Measurements from ENCODE around the gene PTGIR.

GRCh38 chr19:46661735-46662592, 37.1 kb upstream of the PTGIR start:
- no peak for TF ChIP-seq POLR2A (IDR thresholded peaks at IDR 0.05; ENCODE audit: low read depth, low read length)
- no peak for TF ChIP-seq POLR2AphosphoS5 (IDR thresholded peaks at IDR 0.05; ENCODE audit: low read depth, low read length)
- TF ChIP-seq TAF1 (IDR thresholded peaks at IDR 0.05; ENCODE audit: low read depth, low read length): no peak
- TF ChIP-seq POU2F2 (IDR thresholded peaks at IDR 0.05; ENCODE audit: low read depth, low read length): no peak
- TF ChIP-seq PAX5 (IDR thresholded peaks at IDR 0.05; ENCODE audit: insufficient read depth, low read length, severe bottlenecking): no peak

All from GM12891 (cell line).